Ramos (cell line): Measurements from ENCODE around the gene RSPO4.
"Not testable (repeated sequence)": the region's sequence is repeated elsewhere in the genome, so short reads cannot be mapped to it uniquely, and the experiment has no call there.

Source experiments
- in situ Hi-C: fragments of 300-500 bp; cut with MboI; formaldehyde crosslinking; loops from one replicate; pipeline ENCODE4 v1.14.3; 2022; ENCODE audit warnings: low sequenced_read_pairs; ENCODE audit not compliant: unreplicated experiment

The RSPO4 gene

GRCh38 chr20:1005452-1006027 lies 3.4 kb upstream of the RSPO4 start:
- in situ Hi-C loops = no loop called here

- in situ Hi-C loops = no loop called here
These were observed 2.0 kb upstream of the RSPO4 start for GRCh38 chr20:1003920-1004697.

- in situ Hi-C loops = no loop called here
These were observed 811 bp upstream of the RSPO4 start for GRCh38 chr20:1002682-1003561.

- in situ Hi-C loops = no loop called here
These were observed 995 bp downstream of the RSPO4 start for GRCh38 chr20:1001116-1001515.

- in situ Hi-C loops = no loop called here
These were observed 3.8 kb downstream of the RSPO4 start for GRCh38 chr20:998231-998830.

- in situ Hi-C loops = no loop called here
These were observed 4.6 kb downstream of the RSPO4 start for GRCh38 chr20:997486-997885.

- in situ Hi-C loops = no loop called here
These were observed 5.1 kb downstream of the RSPO4 start for GRCh38 chr20:997016-997415.

GRCh38 chr20:995170-995569 lies 6.9 kb downstream of the RSPO4 start:
- in situ Hi-C loops = no loop called here

- in situ Hi-C loops = no loop called here
These were observed 9.1 kb downstream of the RSPO4 start for GRCh38 chr20:992801-993535.

- in situ Hi-C loops = no loop called here
These were observed 10.3 kb downstream of the RSPO4 start for GRCh38 chr20:991850-992249.

- in situ Hi-C loops = no loop called here
These were observed 11.7 kb downstream of the RSPO4 start for GRCh38 chr20:990293-990959.

GRCh38 chr20:988272-988671 lies 13.8 kb downstream of the RSPO4 start:
- in situ Hi-C loops = no loop called here

- in situ Hi-C loops = no loop called here
These were observed 14.4 kb downstream of the RSPO4 start for GRCh38 chr20:987677-988076.

- in situ Hi-C loops = no loop called here
These were observed 15.3 kb downstream of the RSPO4 start for GRCh38 chr20:986733-987355.

- in situ Hi-C loops = not testable (repeated sequence)
These were observed 17.1 kb downstream of the RSPO4 start for GRCh38 chr20:984994-985393.

GRCh38 chr20:982754-983153 lies 19.4 kb downstream of the RSPO4 start:
- in situ Hi-C loops = no loop called here

- in situ Hi-C loops = no loop called here
These were observed 25.1 kb downstream of the RSPO4 start for GRCh38 chr20:977021-977420.

- in situ Hi-C loops = no loop called here
These were observed 26.1 kb downstream of the RSPO4 start for GRCh38 chr20:976033-976432.

GRCh38 chr20:973785-974194 lies 28.3 kb downstream of the RSPO4 start:
- in situ Hi-C loops = no loop called here
